ENCODE data around the gene CORO7. TPM values are rescaled to one million over a fixed set of nuclear protein-coding genes. Genes with fewer than 3 reads are reported as not detected.
A peak's percentile ranks its signal among the peaks of the same experiment; 100 is the strongest.

CORO7 gene
- polyA plus RNA-seq, 3 donors = 44.7 to 181 (median 68.4) TPM

DNA sequence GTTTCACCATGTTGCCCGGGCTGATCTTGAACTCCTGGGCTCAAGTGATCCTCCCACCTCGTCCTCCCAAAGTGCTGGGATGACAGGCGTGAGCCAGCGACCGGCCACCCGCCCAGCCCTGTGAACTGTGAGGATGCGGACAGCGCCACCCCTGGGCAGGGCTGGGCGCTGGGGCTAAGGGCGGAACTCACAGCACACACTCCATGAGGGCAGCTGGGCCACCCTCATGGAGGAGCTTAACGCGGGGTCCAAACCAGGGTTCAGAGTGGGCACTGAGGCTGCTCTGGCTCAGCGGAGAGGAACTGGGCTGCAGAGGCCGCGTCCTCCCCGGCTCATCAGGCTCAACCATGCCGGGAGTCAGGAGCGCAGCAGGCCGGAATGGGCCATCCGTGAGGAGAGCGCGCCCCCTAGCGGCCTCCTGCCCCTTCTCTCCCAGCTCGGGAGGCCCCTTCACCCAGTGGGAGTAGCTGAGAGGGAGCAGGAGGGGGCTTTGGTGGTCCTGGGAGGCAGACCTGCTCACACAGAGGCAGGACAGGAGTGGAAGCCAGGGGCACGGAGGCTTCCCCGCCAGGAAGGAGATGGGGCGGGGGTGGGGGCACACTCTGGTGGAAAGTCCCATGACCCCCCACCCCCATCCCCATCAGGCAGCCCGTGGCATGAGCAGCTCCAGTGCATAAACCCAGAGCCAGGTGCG is 13.8 kb downstream of the CORO7 start:
- no peak overlapping the region for H3K9ac ChIP-seq (ENCODE audit: insufficient read depth, low read length, poor library complexity, severe bottlenecking)
- Mint-ChIP-seq H3K4me1 (peaks cover 19% of the 10 kb centered on the region), H3K27ac (peak overlapping the region in 2 of 7 donors; percentile 13 to 66), H3K36me3 (peaks cover 56 to 86% of the 10 kb centered on the region in 2 donors), H3K27me3 (ENCODE audit: low read depth in 3 of 3) (peaks cover 0 to 1% (median 0%) of the 10 kb centered on the region in 3 donors), H3K9me3 (no peaks in the 10 kb centered on the region), H3K4me3 (no peak overlapping the region)
- no peak overlapping the region for H2AFZ ChIP-seq (ENCODE audit: insufficient read depth, low read depth, low read length, poor library complexity, severe bottlenecking)
- peak; percentile 51 to 61 (median 60) for DNase-seq
- no peaks in the 10 kb centered on the region for H3K27me3 ChIP-seq (ENCODE audit: control insufficient read depth in 2 of 2, insufficient read depth in 2 of 2, low read length in 2 of 2)
- no peak overlapping the region for H3K4me2 ChIP-seq (replicated peaks; ENCODE audit: extremely low read depth, low read length, poor library complexity, severe bottlenecking)
- no peaks in the 10 kb centered on the region for H3K9me3 ChIP-seq (replicated peaks in 1 of 2; ENCODE audit: control insufficient read depth in 1 of 2, insufficient read depth in 1 of 2, low read length in 2 of 2)
- peaks cover 16 to 28% of the 10 kb centered on the region in 2 donors for H3K4me1 ChIP-seq (ENCODE audit: control insufficient read depth in 1 of 2, insufficient read depth in 2 of 2, low read length in 2 of 2)
- H3K79me2 ChIP-seq (ENCODE audit: insufficient read depth, low read length) = peaks cover 44% of the 10 kb centered on the region
- H3K4me3 ChIP-seq (replicated peaks in 1 of 3; ENCODE audit: low read depth in 2 of 3, low read length in 3 of 3) = no peak overlapping the region
- TF ChIP-seq, protein P1, sequence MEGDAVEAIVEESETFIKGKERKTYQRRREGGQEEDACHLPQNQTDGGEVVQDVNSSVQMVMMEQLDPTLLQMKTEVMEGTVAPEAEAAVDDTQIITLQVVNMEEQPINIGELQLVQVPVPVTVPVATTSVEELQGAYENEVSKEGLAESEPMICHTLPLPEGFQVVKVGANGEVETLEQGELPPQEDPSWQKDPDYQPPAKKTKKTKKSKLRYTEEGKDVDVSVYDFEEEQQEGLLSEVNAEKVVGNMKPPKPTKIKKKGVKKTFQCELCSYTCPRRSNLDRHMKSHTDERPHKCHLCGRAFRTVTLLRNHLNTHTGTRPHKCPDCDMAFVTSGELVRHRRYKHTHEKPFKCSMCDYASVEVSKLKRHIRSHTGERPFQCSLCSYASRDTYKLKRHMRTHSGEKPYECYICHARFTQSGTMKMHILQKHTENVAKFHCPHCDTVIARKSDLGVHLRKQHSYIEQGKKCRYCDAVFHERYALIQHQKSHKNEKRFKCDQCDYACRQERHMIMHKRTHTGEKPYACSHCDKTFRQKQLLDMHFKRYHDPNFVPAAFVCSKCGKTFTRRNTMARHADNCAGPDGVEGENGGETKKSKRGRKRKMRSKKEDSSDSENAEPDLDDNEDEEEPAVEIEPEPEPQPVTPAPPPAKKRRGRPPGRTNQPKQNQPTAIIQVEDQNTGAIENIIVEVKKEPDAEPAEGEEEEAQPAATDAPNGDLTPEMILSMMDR (IDR thresholded peaks at IDR 0.05) = peak; percentile 97
- peak overlapping the region in 1 of 2 donors; percentile 26 for H3K27ac ChIP-seq (ENCODE audit: low read depth in 1 of 2, low read length in 2 of 2)
- intact Hi-C loops (cut with micrococcal nuclease) = no loop called here
- WGBS (ENCODE audit: insufficient coverage) = 42% methylated on average over 26 of the region's 29 CpGs
- peaks cover 57 to 87% of the 10 kb centered on the region in 2 donors for H3K36me3 ChIP-seq (replicated peaks in 1 of 2; ENCODE audit: control insufficient read depth in 1 of 2, insufficient read depth in 2 of 2, low read length in 2 of 2)
- H4K20me1 ChIP-seq (ENCODE audit: insufficient read depth, low read length) = peaks cover 100% of the 10 kb centered on the region

DNA sequence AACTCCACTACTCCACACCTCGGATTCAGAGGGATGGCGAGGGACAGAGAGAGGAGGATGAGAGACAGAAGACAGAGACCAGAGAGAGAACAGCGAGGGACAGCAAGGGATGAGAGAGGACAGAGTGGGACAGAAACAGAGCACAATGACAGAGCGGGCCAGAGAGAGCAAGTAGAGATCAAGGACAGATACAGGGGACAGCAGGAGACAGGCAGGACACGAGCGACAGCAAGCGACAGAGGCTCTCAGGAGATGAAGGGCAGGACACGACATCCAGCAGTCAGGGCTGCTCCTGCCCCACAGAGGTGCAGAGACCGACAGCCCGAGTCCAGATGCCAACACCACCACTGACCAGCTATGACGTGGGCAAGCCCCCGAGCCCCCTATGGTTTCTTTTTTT is 14.9 kb downstream of the CORO7 start:
- no peak for DNase-seq
- Histone ChIP-seq H3K27me3 (ENCODE audit: control insufficient read depth in 2 of 2, insufficient read depth in 2 of 2, low read length in 2 of 2) (no peaks in the 10 kb centered on the region), H3K4me2 (replicated peaks; ENCODE audit: extremely low read depth, low read length, poor library complexity, severe bottlenecking) (no peak overlapping the region), H3K79me2 (ENCODE audit: insufficient read depth, low read length) (peaks cover 42% of the 10 kb centered on the region), H3K4me3 (replicated peaks in 1 of 3; ENCODE audit: low read depth in 2 of 3, low read length in 3 of 3) (no peak overlapping the region), H3K9ac (ENCODE audit: insufficient read depth, low read length, poor library complexity, severe bottlenecking) (no peak overlapping the region), H3K4me1 (ENCODE audit: control insufficient read depth in 1 of 2, insufficient read depth in 2 of 2, low read length in 2 of 2) (peaks cover 16 to 28% of the 10 kb centered on the region in 2 donors), H2AFZ (ENCODE audit: insufficient read depth, low read depth, low read length, poor library complexity, severe bottlenecking) (no peak overlapping the region), H3K36me3 (replicated peaks in 1 of 2; ENCODE audit: control insufficient read depth in 1 of 2, insufficient read depth in 2 of 2, low read length in 2 of 2) (peaks cover 53 to 87% of the 10 kb centered on the region in 2 donors), H3K9me3 (replicated peaks in 1 of 2; ENCODE audit: control insufficient read depth in 1 of 2, insufficient read depth in 1 of 2, low read length in 2 of 2) (no peaks in the 10 kb centered on the region), H4K20me1 (ENCODE audit: insufficient read depth, low read length) (peaks cover 99% of the 10 kb centered on the region), H3K27ac (ENCODE audit: low read depth in 1 of 2, low read length in 2 of 2) (no peak overlapping the region)
- Mint-ChIP-seq H3K4me3 (no peak overlapping the region), H3K27ac (peak overlapping the region in 3 of 7 donors; percentile 1 to 68 (median 6)), H3K4me1 (peaks cover 19% of the 10 kb centered on the region), H3K36me3 (peaks cover 56 to 86% of the 10 kb centered on the region in 2 donors), H3K27me3 (ENCODE audit: low read depth in 3 of 3) (peaks cover 0 to 1% (median 0%) of the 10 kb centered on the region in 3 donors), H3K9me3 (no peaks in the 10 kb centered on the region)
- WGBS (ENCODE audit: insufficient coverage) = 97% methylated on average over 6 of the region's 12 CpGs
- intact Hi-C loops (cut with micrococcal nuclease) = no loop called here
- TF ChIP-seq, protein P1 (IDR thresholded peaks at IDR 0.05) = no peak

Measured in CD14-positive monocyte (primary cell).